Activated CD4-positive, alpha-beta T cell treated with anti-CD3 and anti-CD28 coated beads, Interleukin-2, amount 50 U/mL, for 48 hours (primary cell): ENCODE data around the gene RBP3.
A peak's percentile ranks its signal among the peaks of the same experiment; 100 is the strongest.

ENCODE experiments used
- DNase-seq, 2 experiments: peaks; one replicate each; pipeline ENCODE4 v3.0.0-alpha.2; 2020

Gene RBP3

DNA sequence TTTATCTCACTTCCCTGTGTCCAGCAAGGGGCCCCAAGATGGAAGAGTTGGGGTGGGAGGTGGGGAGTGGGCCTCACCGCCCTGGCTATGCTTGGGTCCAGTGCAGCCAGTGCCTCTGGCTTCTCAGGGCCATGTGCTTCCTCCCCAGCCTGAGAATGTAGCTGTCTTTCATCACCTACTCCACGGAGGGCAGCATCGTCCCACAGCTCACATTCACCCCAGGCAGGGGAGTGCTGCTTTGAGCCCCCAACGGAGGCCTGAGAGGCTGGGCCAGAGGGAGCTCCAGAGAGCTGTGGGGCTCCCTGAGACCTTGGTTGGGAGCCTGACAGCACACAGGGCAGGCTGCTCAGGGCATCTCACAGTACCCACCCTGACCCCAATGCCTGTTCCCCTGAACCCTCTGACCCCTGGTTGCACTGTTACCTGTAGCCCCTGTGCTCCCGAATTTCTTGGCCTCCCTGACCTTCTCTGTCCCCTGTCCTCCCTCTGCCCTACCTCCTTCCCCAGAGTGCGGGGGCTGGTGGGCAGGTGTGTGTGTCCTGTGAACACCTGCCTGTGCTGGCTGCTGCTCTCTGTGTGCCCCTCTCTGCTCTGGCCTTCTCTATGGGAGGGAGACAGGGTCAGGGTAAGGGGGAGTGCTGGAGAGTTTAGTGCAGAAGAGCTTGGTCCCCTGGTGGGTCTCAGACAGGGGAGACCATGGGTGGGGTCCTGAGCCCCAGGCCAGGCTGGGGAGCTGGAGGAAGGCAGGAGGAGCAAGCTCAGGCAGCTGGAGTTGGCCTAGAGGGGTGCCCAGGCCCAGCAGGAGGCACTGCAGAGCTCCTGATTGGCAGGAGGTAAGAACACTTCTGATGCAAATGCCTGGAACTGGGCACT lies 55.5 kb downstream of the RBP3 start:
- DNase-seq: peak in 1 of 2 experiments; percentile 8

- DNase-seq: no peak
Measured at GRCh38 chr10:47404446-47404845, 56.3 kb downstream of the RBP3 start.

DNA sequence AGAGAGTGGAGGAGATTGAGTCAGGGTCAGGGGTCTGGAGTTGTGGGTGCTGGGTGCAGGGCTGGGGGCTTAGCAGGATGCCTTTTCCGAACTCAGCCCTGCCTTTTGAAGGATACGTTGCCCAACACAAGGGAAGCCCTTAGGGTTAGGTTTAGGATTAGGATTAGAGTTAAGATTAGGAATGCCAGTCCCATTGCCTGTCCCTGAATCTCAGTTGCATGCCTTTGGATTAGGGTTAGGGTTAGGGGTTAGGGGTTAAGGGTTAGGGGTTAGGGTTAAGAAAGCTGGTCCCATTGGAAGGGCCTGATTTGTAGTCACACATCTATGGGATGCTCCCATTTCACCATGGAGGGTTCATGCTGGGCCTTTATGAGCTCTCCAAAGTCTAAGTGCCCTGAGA lies 56.8 kb downstream of the RBP3 start:
- no peak for DNase-seq

DNA sequence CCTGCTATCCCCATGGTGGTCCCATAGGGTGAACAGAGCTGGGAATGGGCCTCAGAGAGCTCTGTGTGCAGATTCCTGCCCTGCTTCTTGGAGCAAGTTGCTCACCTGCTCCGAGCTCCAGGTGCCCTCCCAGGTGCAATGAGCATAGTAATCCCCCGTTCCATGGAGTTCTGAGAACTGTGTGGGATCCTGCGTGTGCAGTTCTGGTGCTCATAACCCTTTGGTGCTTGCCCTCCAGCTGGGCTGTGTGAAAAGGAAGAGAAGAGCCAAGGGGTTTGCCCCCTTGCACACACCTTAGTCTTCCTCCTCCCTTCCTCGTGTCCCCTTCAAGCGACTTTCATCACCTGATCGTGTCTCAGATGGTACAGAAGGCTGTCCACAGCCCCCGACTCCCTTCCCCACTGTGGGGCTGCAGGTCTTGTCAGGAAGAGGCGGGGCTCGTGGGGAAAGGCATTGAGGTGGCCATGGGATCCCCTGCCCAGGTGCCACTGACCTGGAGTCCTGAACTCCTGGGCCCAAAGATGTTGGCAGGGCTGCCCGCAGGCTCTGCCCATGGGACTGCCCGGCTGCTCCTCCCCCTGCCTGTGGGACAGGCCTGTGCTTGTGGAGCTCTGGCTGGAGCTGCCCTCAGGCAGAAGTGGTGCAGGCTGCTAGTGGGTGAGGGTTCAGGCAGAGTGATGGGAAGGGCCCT lies 57.8 kb downstream of the RBP3 start:
- DNase-seq: no peak

DNA sequence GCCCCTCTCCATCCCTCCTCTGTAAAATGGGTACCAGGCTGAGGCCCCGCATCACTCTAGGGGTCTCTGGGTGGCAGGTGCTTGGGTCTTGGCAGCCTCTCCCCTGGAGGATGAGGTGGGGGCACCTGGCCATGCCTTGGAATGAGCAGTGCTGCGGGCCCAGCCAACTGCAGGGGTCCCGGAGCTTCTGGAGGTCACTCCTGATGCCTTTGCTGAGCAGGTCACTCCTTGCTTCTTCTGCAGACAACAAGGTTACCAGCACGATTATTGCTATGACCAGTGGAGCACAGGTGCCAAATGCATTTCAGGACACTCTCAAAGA lies 58.3 kb downstream of the RBP3 start:
- no peak for DNase-seq

- DNase-seq: no peak
Measured at GRCh38 chr10:47406870-47407691, 58.9 kb downstream of the RBP3 start.
